Neural progenitor cell (in vitro differentiated cells): ENCODE measurements around the gene TSHZ2. TPM values are rescaled to one million over a fixed set of nuclear protein-coding genes. Genes with fewer than 3 reads are reported as not detected.

Experiments
- DNase-seq: peaks from one replicate; pipeline ENCODE4 v3.0.0-alpha.2; 2016; ENCODE audit warnings: low spot score
- H2AFZ ChIP-seq: fragments of 200-600 bp; sonication (generic); replicated peaks from 2 replicates; pipeline ENCODE4 v1.6.1; 2016; ENCODE audit warnings: antibody characterized with exemption
- H3F3A ChIP-seq: fragments of 200-600 bp; sonication (generic); 2 replicates; pipeline ENCODE4 v1.6.1; 2016; ENCODE audit warnings: antibody characterized with exemption, low read depth
- H3K27ac ChIP-seq: fragments of 200-600 bp; sonication (generic); 2 replicates; pipeline ENCODE4 v1.5.1; 2016; ENCODE audit warnings: mild to moderate bottlenecking
- H3K27me3 ChIP-seq: fragments of 200-600 bp; sonication (generic); 2 replicates; pipeline ENCODE4 v1.6.1; 2016; ENCODE audit warnings: mild to moderate bottlenecking, moderate library complexity
- H3K36me3 ChIP-seq: fragments of 200-600 bp; sonication (generic); 2 replicates; pipeline ENCODE4 v1.5.1; 2016
- H3K4me1 ChIP-seq: fragments of 200-600 bp; sonication (generic); 2 replicates; pipeline ENCODE4 v1.6.1; 2016; ENCODE audit warnings: mixed run types
- H3K4me2 ChIP-seq: fragments of 200-600 bp; sonication (generic); 2 replicates; pipeline ENCODE4 v1.6.1; 2016
- H3K4me3 ChIP-seq: fragments of 200-600 bp; sonication (generic); 2 replicates; pipeline ENCODE4 v1.5.1; 2016
- H3K79me2 ChIP-seq: fragments of 200-600 bp; sonication (generic); 2 replicates; pipeline ENCODE4 v1.6.1; 2016; ENCODE audit warnings: low read depth
- H3K9ac ChIP-seq: fragments of 200-600 bp; sonication (generic); 2 replicates; pipeline ENCODE4 v1.6.1; 2016
- H3K9me3 ChIP-seq: fragments of 200-600 bp; sonication (generic); 2 replicates; pipeline ENCODE4 v1.5.1; 2016; ENCODE audit warnings: low read depth
- H4K20me1 ChIP-seq: fragments of 200-600 bp; sonication (generic); 2 replicates; pipeline ENCODE4 v1.6.1; 2016; ENCODE audit warnings: low read depth
- H3K27ac Mint-ChIP-seq: 3 replicates; pipeline ENCODE4 v1.8.0; 2021; ENCODE audit warnings: mixed read lengths
- H3K27me3 Mint-ChIP-seq: 2 replicates; pipeline ENCODE4 v1.8.0; 2022; ENCODE audit warnings: low read depth, mild to moderate bottlenecking, inconsistent platforms, moderate library complexity, mixed read lengths; ENCODE audit not compliant: insufficient read depth
- H3K36me3 Mint-ChIP-seq: 3 replicates; pipeline ENCODE4 v1.8.0; 2021; ENCODE audit warnings: mixed read lengths
- H3K4me1 Mint-ChIP-seq: 3 replicates; pipeline ENCODE4 v1.8.0; 2021; ENCODE audit warnings: mixed read lengths
- H3K4me3 Mint-ChIP-seq: 3 replicates; pipeline ENCODE4 v1.8.0; 2021; ENCODE audit warnings: mild to moderate bottlenecking, moderate library complexity, mixed read lengths
- H3K9me3 Mint-ChIP-seq: 3 replicates; pipeline ENCODE4 v1.8.0; 2020; ENCODE audit warnings: mixed read lengths
- CTCF ChIP-seq: fragments of 200-600 bp; sonication (generic); IDR thresholded peaks from 2 replicates; pipeline ENCODE4 v1.5.1; 2017; ENCODE audit warnings: antibody characterized with exemption, mild to moderate bottlenecking
- EZH2 ChIP-seq: fragments of 200-600 bp; sonication (generic); IDR thresholded peaks from 2 replicates; pipeline ENCODE4 v1.6.1; 2017; ENCODE audit warnings: antibody characterized with exemption, mild to moderate bottlenecking, moderate library complexity
- EZH2phosphoT487 ChIP-seq: fragments of 200-600 bp; sonication (generic); IDR thresholded peaks from 2 replicates; pipeline ENCODE4 v1.6.1; 2017; ENCODE audit warnings: antibody characterized with exemption
- total RNA-seq: library from RNA; depleted of rRNA; stranded (reverse); fragments of >200 nt; gene quantifications from 2 replicates; pipeline ENCODE4 v1.2.3, GENCODE V29; 2015; ENCODE audit warnings: low replicate concordance

TSHZ2 gene
- total RNA-seq, 1 donor from 2014 or later, result 1.8 TPM

GRCh38 chr20:53165452-53165851, 193.3 kb downstream of the TSHZ2 start:
- H3K27ac ChIP-seq, result no peak overlapping the region
- no peak overlapping the region for H3K4me3 ChIP-seq
- no peak overlapping the region for H2AFZ ChIP-seq
- no peak overlapping the region for H3K9ac ChIP-seq
- H3K9me3 ChIP-seq, result no peaks in the 10 kb centered on the region
- no peaks in the 10 kb centered on the region for H3K36me3 ChIP-seq
- H3K4me2 ChIP-seq, result no peak overlapping the region
- H4K20me1 ChIP-seq, result no peaks in the 10 kb centered on the region
- peaks cover 13% of the 10 kb centered on the region for H3K4me1 ChIP-seq
- H3K27me3 Mint-ChIP-seq, result peaks cover 3% of the 10 kb centered on the region
- no peak for DNase-seq
- peaks cover 9% of the 10 kb centered on the region for H3K4me1 Mint-ChIP-seq
- no peaks in the 10 kb centered on the region for H3K27me3 ChIP-seq
- H3F3A ChIP-seq, result no peaks in the 10 kb centered on the region
- TF ChIP-seq CTCF, result no peak
- TF ChIP-seq EZH2phosphoT487, result no peak
- no peak for TF ChIP-seq EZH2
- H3K4me3 Mint-ChIP-seq, result no peak overlapping the region
- H3K36me3 Mint-ChIP-seq, result no peaks in the 10 kb centered on the region
- no peaks in the 10 kb centered on the region for H3K9me3 Mint-ChIP-seq
- no peaks in the 10 kb centered on the region for H3K79me2 ChIP-seq
- H3K27ac Mint-ChIP-seq, result no peak overlapping the region

- H3K4me1 Mint-ChIP-seq, result no peaks in the 10 kb centered on the region
- Histone ChIP-seq H3K27ac (no peak overlapping the region), H3K4me2 (no peak overlapping the region), H3K9me3 (no peaks in the 10 kb centered on the region), H3K27me3 (no peaks in the 10 kb centered on the region), H3F3A (no peaks in the 10 kb centered on the region), H4K20me1 (no peaks in the 10 kb centered on the region), H2AFZ (no peak overlapping the region), H3K36me3 (no peaks in the 10 kb centered on the region), H3K79me2 (no peaks in the 10 kb centered on the region), H3K9ac (no peak overlapping the region), H3K4me1 (no peaks in the 10 kb centered on the region), H3K4me3 (no peak overlapping the region)
- no peak overlapping the region for H3K4me3 Mint-ChIP-seq
- no peak for TF ChIP-seq EZH2
- no peak for TF ChIP-seq EZH2phosphoT487
- no peak for TF ChIP-seq CTCF
- DNase-seq, result no peak
- H3K9me3 Mint-ChIP-seq, result no peaks in the 10 kb centered on the region
- H3K27me3 Mint-ChIP-seq, result no peaks in the 10 kb centered on the region
- no peaks in the 10 kb centered on the region for H3K36me3 Mint-ChIP-seq
- H3K27ac Mint-ChIP-seq, result no peak overlapping the region
Observed at GRCh38 chr20:53168491-53168890, 196.3 kb downstream of the TSHZ2 start.

- no peaks in the 10 kb centered on the region for H4K20me1 ChIP-seq
- no peaks in the 10 kb centered on the region for H3K9me3 Mint-ChIP-seq
Observed at GRCh38 chr20:53170196-53170595, 198.0 kb downstream of the TSHZ2 start.

More at GRCh38 chr20:53170196-53170595, 198.0 kb downstream of the TSHZ2 start:
- Histone ChIP-seq H3K79me2 (no peaks in the 10 kb centered on the region), H3K4me1 (peaks cover under 1% of the 10 kb centered on the region), H3F3A (no peaks in the 10 kb centered on the region), H3K27me3 (no peaks in the 10 kb centered on the region), H2AFZ (no peak overlapping the region), H3K9me3 (no peaks in the 10 kb centered on the region), H3K4me3 (no peak overlapping the region), H3K36me3 (no peaks in the 10 kb centered on the region), H3K9ac (no peak overlapping the region), H3K4me2 (no peak overlapping the region), H3K27ac (no peak overlapping the region)
- Mint-ChIP-seq H3K36me3 (no peaks in the 10 kb centered on the region), H3K4me1 (no peaks in the 10 kb centered on the region), H3K4me3 (no peak overlapping the region), H3K27me3 (no peaks in the 10 kb centered on the region), H3K27ac (no peak overlapping the region)
- DNase-seq, result no peak
- TF ChIP-seq CTCF (no peak), EZH2 (no peak), EZH2phosphoT487 (no peak)
